HepG2 (cell line): ENCODE measurements around the gene MAP2K7. TPM values are rescaled to one million over a fixed set of nuclear protein-coding genes. Genes with fewer than 3 reads are reported as not detected.
A peak's percentile ranks its signal among the peaks of the same experiment; 100 is the strongest.

Source experiments
- ATF6 ChIP-seq: sonication (generic); formaldehyde crosslinking; conservative IDR thresholded peaks from 2 replicates; pipeline ENCODE4 v1.4.0; 2020; ENCODE audit warnings: missing genetic modification reagents
- CAMTA2 ChIP-seq: sonication (generic); formaldehyde crosslinking; IDR thresholded peaks from 2 replicates; pipeline ENCODE4 v1.4.0; 2020; ENCODE audit warnings: mild to moderate bottlenecking, missing genetic modification reagents, borderline replicate concordance
- CREB1 ChIP-seq, 2 experiments: fragments of 450-650 bp in 1 of 2; IDR thresholded peaks; 2 replicates each; pipeline ENCODE4 v1.6.1; 2016 to 2017; ENCODE audit warnings: control low read depth in 1 of 2, mild to moderate bottlenecking in 1 of 2, missing compliant biosample characterization in 1 of 2, missing genetic modification characterization in 1 of 2
- ETV6 ChIP-seq: sonication (generic); formaldehyde crosslinking; conservative IDR thresholded peaks from 2 replicates; pipeline ENCODE4 v1.4.0; 2020; ENCODE audit warnings: missing genetic modification reagents
- FIP1L1 ChIP-seq: fragments of 200-400 bp; formaldehyde crosslinking; IDR thresholded peaks from 2 replicates; pipeline ENCODE4 v1.6.1; 2018; ENCODE audit warnings: low read depth, mild to moderate bottlenecking, low read length, moderate library complexity, borderline replicate concordance; ENCODE audit not compliant: insufficient read depth
- FOXC1 ChIP-seq: sonication (generic); formaldehyde crosslinking; IDR thresholded peaks from 2 replicates; pipeline ENCODE4 v1.8.0; 2022; ENCODE audit warnings: mild to moderate bottlenecking, missing genetic modification reagents, borderline replicate concordance
- HNRNPH1 ChIP-seq: fragments of 200-400 bp; formaldehyde crosslinking; optimal IDR thresholded peaks from 2 replicates; pipeline ENCODE3; 2017; ENCODE audit warnings: mild to moderate bottlenecking, low read depth, low read length
- NR1H2 ChIP-seq: sonication (generic); formaldehyde crosslinking; IDR thresholded peaks from 2 replicates; pipeline ENCODE4 v1.8.1; 2022; ENCODE audit warnings: low read depth, missing genetic modification reagents, borderline replicate concordance
- SATB2 ChIP-seq: sonication (generic); formaldehyde crosslinking; IDR thresholded peaks from 2 replicates; pipeline ENCODE4 v1.5.0; 2020; ENCODE audit warnings: missing genetic modification reagents
- TRIM22 ChIP-seq: fragments of 450-650 bp; IDR thresholded peaks from 2 replicates; pipeline ENCODE4 v1.6.1; 2017
- ZEB1 ChIP-seq: IDR thresholded peaks from 2 replicates; pipeline ENCODE4 v1.6.1; 2012; ENCODE audit warnings: mild to moderate bottlenecking, low read depth, inconsistent platforms; ENCODE audit not compliant: insufficient replicate concordance
- ZIK1 ChIP-seq: sonication (generic); formaldehyde crosslinking; IDR thresholded peaks from 2 replicates; pipeline ENCODE4 v1.5.0; 2020; ENCODE audit warnings: mild to moderate bottlenecking, low read depth, missing genetic modification reagents, borderline replicate concordance
- ZNF18 ChIP-seq: sonication (generic); formaldehyde crosslinking; IDR thresholded peaks from 2 replicates; pipeline ENCODE4 v1.8.0; 2022; ENCODE audit warnings: mild to moderate bottlenecking, missing genetic modification reagents; ENCODE audit not compliant: insufficient replicate concordance
- ZNF264 ChIP-seq: sonication (generic); formaldehyde crosslinking; IDR thresholded peaks from 2 replicates; pipeline ENCODE4 v1.4.0; 2020; ENCODE audit warnings: missing genetic modification reagents
- ZNF543 ChIP-seq: sonication (generic); formaldehyde crosslinking; IDR thresholded peaks from 2 replicates; pipeline ENCODE4 v1.4.0; 2020; ENCODE audit warnings: mild to moderate bottlenecking, missing genetic modification reagents
- ZNF598 ChIP-seq: sonication (generic); formaldehyde crosslinking; IDR thresholded peaks from 2 replicates; pipeline ENCODE4 v1.5.1; 2020; ENCODE audit warnings: mild to moderate bottlenecking, missing genetic modification reagents, borderline replicate concordance
- ZNF652 ChIP-seq: IDR thresholded peaks from 2 replicates; pipeline ENCODE4 v1.6.1; 2016; ENCODE audit warnings: low read depth, borderline replicate concordance
- ZNF75D ChIP-seq: sonication (generic); formaldehyde crosslinking; IDR thresholded peaks from 2 replicates; pipeline ENCODE4 v1.8.1; 2023; ENCODE audit warnings: missing genetic modification reagents, mild to moderate bottlenecking, borderline replicate concordance
- ZNF768 ChIP-seq: sonication (generic); formaldehyde crosslinking; IDR thresholded peaks from 2 replicates; pipeline ENCODE4 v1.4.0; 2020; ENCODE audit warnings: missing genetic modification reagents
- ZNF772 ChIP-seq: sonication (generic); formaldehyde crosslinking; IDR thresholded peaks from 2 replicates; pipeline ENCODE4 v1.5.0; 2020; ENCODE audit warnings: mild to moderate bottlenecking, missing genetic modification reagents
- ZNF776 ChIP-seq: sonication (generic); formaldehyde crosslinking; IDR thresholded peaks from 2 replicates; pipeline ENCODE4 v1.4.0; 2020; ENCODE audit warnings: mild to moderate bottlenecking, missing genetic modification reagents
- ZSCAN30 ChIP-seq: sonication (generic); formaldehyde crosslinking; IDR thresholded peaks from 2 replicates; pipeline ENCODE4 v1.5.0; 2020; ENCODE audit warnings: mild to moderate bottlenecking, missing genetic modification reagents
- polyA plus RNA-seq, 8 experiments: library from polyadenylated mRNA; depleted of rRNA in 3 of 8; stranded (reverse) in 7 of 8; unstranded in 1 of 8; fragments of >200 nt; fragmentation: Illumina TruSeq in 4 of 8; extraction: Trizol in 4 of 8; gene quantifications; 2 replicates each; pipeline versions ENCODE4 v1.2.1 to v1.2.3, GENCODE V29; 2011 to 2016; ENCODE audit warnings: low read depth in 4 of 8, missing spikeins in 1 of 8, mixed read lengths in 1 of 8; ENCODE audit not compliant: insufficient read depth in 1 of 8
- total RNA-seq, 5 experiments: library from RNA; depleted of rRNA; stranded (reverse); fragments of >200 nt; fragmentation: Illumina TruSeq; extraction: Trizol; gene quantifications; 2 replicates each; pipeline ENCODE4 v1.2.3, GENCODE V29; 2016; ENCODE audit warnings: low read depth in 1 of 5
- TF ChIP-seq, protein P1 (sequence below): sonication (generic); formaldehyde crosslinking; IDR thresholded peaks from 2 replicates; pipeline ENCODE4 v1.4.0; 2020; ENCODE audit warnings: missing genetic modification reagents

The MAP2K7 gene
- total and polyA plus RNA-seq, 2 of the 13 experiments (the other 11 are each of a cell fraction or from before 2014, with no cell fraction given), result 9.0 to 10.8 TPM

- peak; percentile 97 for TF ChIP-seq FOXC1 (CRISPR knock-in tag)
- TF ChIP-seq ATF6 (CRISPR knock-in tag), result no peak
- peak; percentile 61 for TF ChIP-seq ZNF18 (CRISPR knock-in tag)
- peak; percentile 36; the same call in 1 of the 2 replicates for TF ChIP-seq ZNF768 (CRISPR knock-in tag)
- no peak; the same call in 1 of the 2 replicates for TF ChIP-seq ZNF75D (CRISPR knock-in tag)
- no peak for TF ChIP-seq FIP1L1
- TF ChIP-seq ZEB1, result no peak
- TF ChIP-seq ETV6 (CRISPR knock-in tag), result peak; percentile 35; the same call in 1 of the 2 replicates
- peak; percentile 74; the same call in 1 of the 2 replicates for TF ChIP-seq ZIK1
- no peak; the same call in 1 of the 2 replicates for TF ChIP-seq NR1H2 (CRISPR knock-in tag)
- TF ChIP-seq CREB1 (IDR thresholded peaks at IDR 0.05), result peak; percentile 76
- no peak for TF ChIP-seq CREB1 (CRISPR knock-in tag; IDR thresholded peaks at IDR 0.05)
- peak; percentile 80 for TF ChIP-seq ZNF543
- TF ChIP-seq TRIM22, result no peak
- TF ChIP-seq ZNF652, result no peak
- no peak; the same call in 1 of the 2 replicates for TF ChIP-seq ZNF264 (CRISPR knock-in tag)
- peak; percentile 95; the same call in 1 of the 2 replicates for TF ChIP-seq ZNF598
- TF ChIP-seq SATB2 (CRISPR knock-in tag), result no peak
- TF ChIP-seq, protein P1, sequence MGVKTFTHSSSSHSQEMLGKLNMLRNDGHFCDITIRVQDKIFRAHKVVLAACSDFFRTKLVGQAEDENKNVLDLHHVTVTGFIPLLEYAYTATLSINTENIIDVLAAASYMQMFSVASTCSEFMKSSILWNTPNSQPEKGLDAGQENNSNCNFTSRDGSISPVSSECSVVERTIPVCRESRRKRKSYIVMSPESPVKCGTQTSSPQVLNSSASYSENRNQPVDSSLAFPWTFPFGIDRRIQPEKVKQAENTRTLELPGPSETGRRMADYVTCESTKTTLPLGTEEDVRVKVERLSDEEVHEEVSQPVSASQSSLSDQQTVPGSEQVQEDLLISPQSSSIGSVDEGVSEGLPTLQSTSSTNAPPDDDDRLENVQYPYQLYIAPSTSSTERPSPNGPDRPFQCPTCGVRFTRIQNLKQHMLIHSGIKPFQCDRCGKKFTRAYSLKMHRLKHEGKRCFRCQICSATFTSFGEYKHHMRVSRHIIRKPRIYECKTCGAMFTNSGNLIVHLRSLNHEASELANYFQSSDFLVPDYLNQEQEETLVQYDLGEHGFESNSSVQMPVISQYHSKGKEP (CRISPR knock-in tag), result no peak
- no peak for TF ChIP-seq CAMTA2 (CRISPR knock-in tag)
- no peak for TF ChIP-seq ZSCAN30 (CRISPR knock-in tag)
- peak; percentile 87; the same call in 1 of the 2 replicates for TF ChIP-seq ZNF776 (CRISPR knock-in tag)
- 0 out of 2 replicates have a peak, but pooled peaks have one; percentile 39 for TF ChIP-seq ZNF772 (CRISPR knock-in tag)
- TF ChIP-seq HNRNPH1, result no peak
Measured at GRCh38 chr19:7903244-7904073, at the start of gene MAP2K7 (continued).
